CD14-positive monocyte (primary cell): ENCODE data around the gene CCNDBP1. TPM values are rescaled to one million over a fixed set of nuclear protein-coding genes. Genes with fewer than 3 reads are reported as not detected.

ENCODE experiments used
- DNase-seq, 3 donors: peaks; one replicate each; pipeline ENCODE4 v3.0.0-alpha.2; 2011 to 2022
- H2AFZ ChIP-seq: 2 replicates; pipeline ENCODE4 v1.6.0; 2012; ENCODE audit warnings: mild to moderate bottlenecking, low read depth, low read length, inconsistent platforms; ENCODE audit not compliant: insufficient read depth, poor library complexity, severe bottlenecking
- H3K27ac ChIP-seq, 2 donors: 1 replicate in 1 of 2; 2 replicates in 1 of 2; pipeline ENCODE4 v1.5.1; 2012 to 2013; ENCODE audit warnings: low read length in 2 of 2, control low read depth in 1 of 2, inconsistent platforms in 1 of 2, low read depth in 1 of 2, mild to moderate bottlenecking in 1 of 2
- H3K27me3 ChIP-seq, 2 donors: one replicate each; pipeline versions ENCODE4 v1.6.0 to v1.6.1; 2011 to 2013; ENCODE audit warnings: low read length in 2 of 2; ENCODE audit not compliant: control insufficient read depth in 2 of 2, insufficient read depth in 2 of 2
- H3K36me3 ChIP-seq, 2 donors: replicated peaks in 1 of 2; 1 replicate in 1 of 2; 2 replicates in 1 of 2; pipeline versions ENCODE4 v1.5.1 to v1.6.1; 2012 to 2013; ENCODE audit warnings: low read length in 2 of 2, control low read depth in 1 of 2, inconsistent platforms in 1 of 2, mild to moderate bottlenecking in 1 of 2; ENCODE audit not compliant: insufficient read depth in 2 of 2, control insufficient read depth in 1 of 2
- H3K4me1 ChIP-seq, 2 donors: 1 replicate in 1 of 2; 2 replicates in 1 of 2; pipeline versions ENCODE4 v1.5.1 to v1.6.1; 2012 to 2013; ENCODE audit warnings: low read length in 2 of 2, control low read depth in 1 of 2, inconsistent platforms in 1 of 2, mild to moderate bottlenecking in 1 of 2, moderate library complexity in 1 of 2; ENCODE audit not compliant: insufficient read depth in 2 of 2, control insufficient read depth in 1 of 2
- H3K4me2 ChIP-seq: replicated peaks from 2 replicates; pipeline ENCODE3; 2012; ENCODE audit warnings: low read length, moderate library complexity, mild to moderate bottlenecking; ENCODE audit not compliant: poor library complexity, severe bottlenecking; ENCODE audit errors: extremely low read depth
- H3K4me3 ChIP-seq, 3 experiments: fragments of 200-600 bp in 1 of 3; sonication (generic) in 1 of 3; replicated peaks in 1 of 3; 1 replicate in 2 of 3; 2 replicates in 1 of 3; pipeline ENCODE4 v1.5.1; 2011 to 2013; ENCODE audit warnings: low read length in 3 of 3, mild to moderate bottlenecking in 3 of 3, control low read depth in 2 of 3, low read depth in 2 of 3, inconsistent platforms in 1 of 3, moderate library complexity in 1 of 3
- H3K79me2 ChIP-seq: 2 replicates; pipeline ENCODE4 v1.6.0; 2012; ENCODE audit warnings: mild to moderate bottlenecking, control low read depth, inconsistent platforms, low read length, moderate library complexity; ENCODE audit not compliant: insufficient read depth
- H3K9ac ChIP-seq: 2 replicates; pipeline ENCODE4 v1.6.0; 2017; ENCODE audit warnings: low read length, mild to moderate bottlenecking; ENCODE audit not compliant: insufficient read depth, poor library complexity, severe bottlenecking
- H3K9me3 ChIP-seq, 2 donors: replicated peaks in 1 of 2; 1 replicate in 1 of 2; 2 replicates in 1 of 2; pipeline versions ENCODE4 v1.5.1 to v1.6.1; 2012 to 2013; ENCODE audit warnings: low read length in 2 of 2, control low read depth in 1 of 2; ENCODE audit not compliant: control insufficient read depth in 1 of 2, insufficient read depth in 1 of 2
- H4K20me1 ChIP-seq: 2 replicates; pipeline ENCODE4 v1.6.0; 2012; ENCODE audit warnings: mild to moderate bottlenecking, low read length, control low read depth, moderate library complexity; ENCODE audit not compliant: insufficient read depth
- H3K27ac Mint-ChIP-seq, 7 donors: one replicate each; pipeline ENCODE4 v1.8.0; 2020; ENCODE audit warnings: mild to moderate bottlenecking in 7 of 7, mixed read lengths in 7 of 7, moderate library complexity in 6 of 7, inconsistent platforms in 2 of 7
- H3K27me3 Mint-ChIP-seq, 3 donors: one replicate each; pipeline ENCODE4 v1.8.0; 2021 to 2022; ENCODE audit warnings: low read depth in 3 of 3, mild to moderate bottlenecking in 3 of 3, mixed read lengths in 3 of 3, moderate library complexity in 3 of 3, inconsistent platforms in 1 of 3
- H3K36me3 Mint-ChIP-seq, 2 donors: one replicate each; pipeline ENCODE4 v1.8.0; 2020; ENCODE audit warnings: mixed read lengths in 2 of 2, inconsistent platforms in 1 of 2, mild to moderate bottlenecking in 1 of 2
- H3K4me1 Mint-ChIP-seq: one replicate; pipeline ENCODE4 v1.8.0; 2020; ENCODE audit warnings: mild to moderate bottlenecking, mixed read lengths
- H3K4me3 Mint-ChIP-seq, 2 donors: one replicate each; pipeline ENCODE4 v1.8.0; 2020; ENCODE audit warnings: mild to moderate bottlenecking in 2 of 2, mixed read lengths in 2 of 2, moderate library complexity in 1 of 2
- H3K9me3 Mint-ChIP-seq, 7 donors: one replicate each; pipeline ENCODE4 v1.8.0; 2020 to 2022; ENCODE audit warnings: mixed read lengths in 7 of 7, mild to moderate bottlenecking in 6 of 7, moderate library complexity in 6 of 7, inconsistent platforms in 2 of 7
- CTCF ChIP-seq: fragments of 200-600 bp; IDR thresholded peaks from one replicate; pipeline ENCODE4 v1.8.0; 2022; ENCODE audit warnings: antibody characterized with exemption, mild to moderate bottlenecking
- WGBS: methylation state at CpG from one replicate; pipeline ENCODE4 v1.1.5; 2013; ENCODE audit warnings: missing lambda C conversion rate; ENCODE audit not compliant: insufficient coverage; 5-methylcytosine and 5-hydroxymethylcytosine counted together
- intact Hi-C, 2 donors: fragments of 100-400 bp; cut with micrococcal nuclease; formaldehyde crosslinking; loops; one replicate each; pipeline versions ENCODE4 v1.15.0 to v1.15.1; 2023
- polyA plus RNA-seq, 3 donors: library from polyadenylated mRNA; depleted of rRNA in 1 of 3; unstranded in 2 of 3; stranded (reverse) in 1 of 3; fragments of 300-500 nt in 2 of 3; fragments of >200 nt in 1 of 3; fragmentation: Illumina TruSeq in 2 of 3; gene quantifications; 1 replicate in 2 of 3; 2 replicates in 1 of 3; pipeline ENCODE4 v1.2.3, GENCODE V29; 2012 to 2021

Gene CCNDBP1
- polyA plus RNA-seq, 3 donors, result 79.2 to 205 (median 196) TPM

- Histone ChIP-seq H4K20me1 (no peaks in the 10 kb centered on the region), H2AFZ (no peak overlapping the region), H3K4me2 (no peak overlapping the region)
Measured at GRCh38 chr15:43143203-43143941, 41.8 kb upstream of the CCNDBP1 start.

GRCh38 chr15:43144512-43144911, 40.7 kb upstream of the CCNDBP1 start:
- H3K27ac Mint-ChIP-seq, result peak overlapping the region in 4 of 7 donors; percentile 3 to 36 (median 6)
- intact Hi-C loops, result no loop called here
- H3K4me3 ChIP-seq, result no peak overlapping the region

More at GRCh38 chr15:43143203-43143941, 41.8 kb upstream of the CCNDBP1 start:
- peaks cover 3% of the 10 kb centered on the region for H3K79me2 ChIP-seq
- H3K4me1 ChIP-seq, result peaks cover 13 to 18% of the 10 kb centered on the region in 2 donors
- no peak for DNase-seq
- Mint-ChIP-seq H3K36me3 (peaks cover 47 to 64% of the 10 kb centered on the region in 2 donors), H3K27ac (peak overlapping the region in 5 of 7 donors; percentile 15 to 71 (median 52)), H3K4me1 (peaks cover 14% of the 10 kb centered on the region), H3K4me3 (no peak overlapping the region), H3K9me3 (peaks cover 0 to 6% (median 0%) of the 10 kb centered on the region in 7 donors), H3K27me3 (no peaks in the 10 kb centered on the region)
- no CpG with 5 or more reads among the region's 4 CpGs for WGBS
- H3K27me3 ChIP-seq, result no peaks in the 10 kb centered on the region
- H3K9me3 ChIP-seq, result no peaks in the 10 kb centered on the region
- intact Hi-C loops, result no loop called here
- H3K36me3 ChIP-seq, result peaks cover 56 to 65% of the 10 kb centered on the region in 2 donors
- peak overlapping the region in 1 of 2 donors; percentile 39 for H3K27ac ChIP-seq
- TF ChIP-seq CTCF, result no peak
- H3K4me3 ChIP-seq, result no peak overlapping the region
- H3K9ac ChIP-seq, result no peak overlapping the region

More at GRCh38 chr15:43144512-43144911, 40.7 kb upstream of the CCNDBP1 start:
- Histone ChIP-seq H3K27ac (peak overlapping the region in 1 of 2 donors; percentile 39), H3K27me3 (no peaks in the 10 kb centered on the region), H3K9ac (no peak overlapping the region), H4K20me1 (no peaks in the 10 kb centered on the region), H3K9me3 (no peaks in the 10 kb centered on the region), H3K4me1 (peaks cover 13 to 18% of the 10 kb centered on the region in 2 donors), H2AFZ (no peak overlapping the region), H3K79me2 (peaks cover 3% of the 10 kb centered on the region), H3K4me2 (no peak overlapping the region), H3K36me3 (peaks cover 56 to 65% of the 10 kb centered on the region in 2 donors)
- Mint-ChIP-seq H3K4me1 (peaks cover 14% of the 10 kb centered on the region), H3K36me3 (peaks cover 47 to 63% of the 10 kb centered on the region in 2 donors), H3K4me3 (no peak overlapping the region), H3K27me3 (no peaks in the 10 kb centered on the region), H3K9me3 (peaks cover 0 to 6% (median 0%) of the 10 kb centered on the region in 7 donors)
- no peak for TF ChIP-seq CTCF
- no peak for DNase-seq
